ENCODE data around the gene FGD2. TPM values are rescaled to one million over a fixed set of nuclear protein-coding genes. Genes with fewer than 3 reads are reported as not detected.
A peak's percentile ranks its signal among the peaks of the same experiment; 100 is the strongest.

The FGD2 gene
- total and polyA plus RNA-seq, 5 donors: 5.1 to 14.0 (median 9.7) TPM

- ATAC-seq (peak; percentile 90 to 93), DNase-seq (peak; percentile 80 to 87 (median 84))
- H3K27me3 ChIP-seq (ENCODE audit: control insufficient read depth, insufficient read depth): no peaks in the 10 kb centered on the region
- H3K4me3 ChIP-seq (ENCODE audit: low read length): no peak overlapping the region
- H3K4me1 ChIP-seq (ENCODE audit: control insufficient read depth, insufficient read depth, low read length): no peaks in the 10 kb centered on the region
- H3K27ac ChIP-seq (ENCODE audit: low read length): no peak overlapping the region
- intact Hi-C loops (cut with DNase I): loop anchor here (2.0 to 10.0 kb wide), 4 partner anchors 145 to 183 kb away; partner anchors contain the start of gene PIM1 (in 2 of the 4)
- 58% methylated on average over 4 of the region's 4 CpGs for WGBS
- no peaks in the 10 kb centered on the region for H3K9me3 ChIP-seq (ENCODE audit: control insufficient read depth, low read length)
Observed at GRCh38 chr6:37029249-37029971, 24.0 kb downstream of the FGD2 start.

- H3K27ac ChIP-seq (ENCODE audit: low read length): no peak overlapping the region
- ATAC-seq: no peak
- WGBS: 91% methylated on average over 2 of the region's 2 CpGs
- no peak for DNase-seq
- no peaks in the 10 kb centered on the region for H3K9me3 ChIP-seq (ENCODE audit: control insufficient read depth, low read length)
- H3K27me3 ChIP-seq (ENCODE audit: control insufficient read depth, insufficient read depth): no peaks in the 10 kb centered on the region
- intact Hi-C loops (cut with DNase I): no loop called here
- no peak overlapping the region for H3K4me3 ChIP-seq (ENCODE audit: low read length)
- H3K4me1 ChIP-seq (ENCODE audit: control insufficient read depth, insufficient read depth, low read length): no peaks in the 10 kb centered on the region
Observed at GRCh38 chr6:37030599-37030998, 25.1 kb downstream of the FGD2 start.

- DNase-seq (peak in 1 of 3 donors; percentile 11), ATAC-seq (no peak)
- WGBS: 89% methylated on average over 7 of the region's 7 CpGs
- H3K27me3 ChIP-seq (ENCODE audit: control insufficient read depth, insufficient read depth): no peaks in the 10 kb centered on the region
- H3K4me3 ChIP-seq (ENCODE audit: low read length): no peak overlapping the region
- intact Hi-C loops (cut with DNase I): no loop called here
- no peak overlapping the region for H3K27ac ChIP-seq (ENCODE audit: low read length)
- H3K4me1 ChIP-seq (ENCODE audit: control insufficient read depth, insufficient read depth, low read length): no peaks in the 10 kb centered on the region
- no peaks in the 10 kb centered on the region for H3K9me3 ChIP-seq (ENCODE audit: control insufficient read depth, low read length)
Observed at GRCh38 chr6:37032239-37032638, 26.8 kb downstream of the FGD2 start.

GRCh38 chr6:37033255-37033654, 27.8 kb downstream of the FGD2 start:
- ATAC-seq: no peak
- 80% methylated on average over 7 of the region's 7 CpGs for WGBS
- intact Hi-C loops (cut with DNase I): no loop called here

GRCh38 chr6:37033819-37034795, 28.7 kb downstream of the FGD2 start:
- ATAC-seq: no peak
- 69% methylated on average over 8 of the region's 8 CpGs for WGBS
- intact Hi-C loops (cut with DNase I): no loop called here
- Histone ChIP-seq H3K9me3 (ENCODE audit: control insufficient read depth, low read length) (no peaks in the 10 kb centered on the region), H3K27ac (ENCODE audit: low read length) (no peak overlapping the region), H3K4me1 (ENCODE audit: control insufficient read depth, insufficient read depth, low read length) (no peaks in the 10 kb centered on the region), H3K27me3 (ENCODE audit: control insufficient read depth, insufficient read depth) (no peaks in the 10 kb centered on the region), H3K4me3 (ENCODE audit: low read length) (no peak overlapping the region)
- peak in 1 of 3 donors; percentile 6 for DNase-seq

More at GRCh38 chr6:37033255-37033654, 27.8 kb downstream of the FGD2 start:
- Histone ChIP-seq H3K27ac (ENCODE audit: low read length) (no peak overlapping the region), H3K4me3 (ENCODE audit: low read length) (no peak overlapping the region), H3K4me1 (ENCODE audit: control insufficient read depth, insufficient read depth, low read length) (no peaks in the 10 kb centered on the region), H3K9me3 (ENCODE audit: control insufficient read depth, low read length) (no peaks in the 10 kb centered on the region), H3K27me3 (ENCODE audit: control insufficient read depth, insufficient read depth) (no peaks in the 10 kb centered on the region)
- peak in 1 of 3 donors; percentile 23 for DNase-seq

- Histone ChIP-seq H3K27me3 (ENCODE audit: control insufficient read depth, insufficient read depth) (no peaks in the 10 kb centered on the region), H3K4me3 (ENCODE audit: low read length) (no peak overlapping the region), H3K4me1 (ENCODE audit: control insufficient read depth, insufficient read depth, low read length) (no peaks in the 10 kb centered on the region), H3K27ac (ENCODE audit: low read length) (no peak overlapping the region), H3K9me3 (ENCODE audit: control insufficient read depth, low read length) (no peaks in the 10 kb centered on the region)
- intact Hi-C loops (cut with DNase I): no loop called here
- WGBS: 73% methylated on average over 12 of the region's 12 CpGs
- peak in 1 of 3 donors; percentile 7 for DNase-seq
- no peak for ATAC-seq
Observed at GRCh38 chr6:37036146-37036545, 30.7 kb downstream of the FGD2 start.

GRCh38 chr6:37038292-37039198, 33.1 kb downstream of the FGD2 start:
- whole genome bisulfite sequencing: 60% methylated on average over 13 of the region's 13 CpGs
- peak; percentile 83 to 89 (median 85) for DNase-seq
- Histone ChIP-seq H3K27me3 (ENCODE audit: control insufficient read depth, insufficient read depth) (no peaks in the 10 kb centered on the region), H3K27ac (ENCODE audit: low read length) (no peak overlapping the region), H3K4me3 (ENCODE audit: low read length) (no peak overlapping the region), H3K9me3 (ENCODE audit: control insufficient read depth, low read length) (no peaks in the 10 kb centered on the region), H3K4me1 (ENCODE audit: control insufficient read depth, insufficient read depth, low read length) (no peaks in the 10 kb centered on the region)
- intact Hi-C loops (cut with DNase I): no loop called here
- ATAC-seq: peak; percentile 86 to 94

- ATAC-seq: no peak
- peak in 2 of 3 donors; percentile 2 to 3 for DNase-seq
- no peaks in the 10 kb centered on the region for H3K9me3 ChIP-seq (ENCODE audit: control insufficient read depth, low read length)
- no peak overlapping the region for H3K4me3 ChIP-seq (ENCODE audit: low read length)
- H3K4me1 ChIP-seq (ENCODE audit: control insufficient read depth, insufficient read depth, low read length): no peaks in the 10 kb centered on the region
- no peak overlapping the region for H3K27ac ChIP-seq (ENCODE audit: low read length)
- WGBS: 85% methylated on average over 4 of the region's 4 CpGs
- H3K27me3 ChIP-seq (ENCODE audit: control insufficient read depth, insufficient read depth): no peaks in the 10 kb centered on the region
- intact Hi-C loops (cut with DNase I): no loop called here
Observed at GRCh38 chr6:37039958-37040357, 34.5 kb downstream of the FGD2 start.

- Histone ChIP-seq H3K4me3 (ENCODE audit: low read length) (no peak overlapping the region), H3K27ac (ENCODE audit: low read length) (no peak overlapping the region), H3K27me3 (ENCODE audit: control insufficient read depth, insufficient read depth) (no peaks in the 10 kb centered on the region), H3K9me3 (ENCODE audit: control insufficient read depth, low read length) (no peaks in the 10 kb centered on the region), H3K4me1 (ENCODE audit: control insufficient read depth, insufficient read depth, low read length) (no peaks in the 10 kb centered on the region)
- ATAC-seq (no peak), DNase-seq (no peak)
- intact Hi-C loops (cut with DNase I): no loop called here
- WGBS: 90% methylated on average over 6 of the region's 6 CpGs
Observed at GRCh38 chr6:37041521-37041920, 36.1 kb downstream of the FGD2 start.

GRCh38 chr6:37042150-37042549, 36.7 kb downstream of the FGD2 start:
- Histone ChIP-seq H3K9me3 (ENCODE audit: control insufficient read depth, low read length) (no peaks in the 10 kb centered on the region), H3K4me1 (ENCODE audit: control insufficient read depth, insufficient read depth, low read length) (no peaks in the 10 kb centered on the region), H3K27ac (ENCODE audit: low read length) (no peak overlapping the region), H3K4me3 (ENCODE audit: low read length) (no peak overlapping the region), H3K27me3 (ENCODE audit: control insufficient read depth, insufficient read depth) (no peaks in the 10 kb centered on the region)
- 51% methylated on average over 3 of the region's 3 CpGs for WGBS
- DNase-seq (peak in 2 of 3 donors; percentile 3 to 25), ATAC-seq (no peak)
- intact Hi-C loops (cut with DNase I): no loop called here

All from right cardiac atrium (tissue), 5 donors.